GM12892 (cell line): Measurements from ENCODE around the gene ERC1.

Source experiments
- POLR2A ChIP-seq: IDR thresholded peaks from 2 replicates; pipeline ENCODE4 v1.6.1; 2011; ENCODE audit warnings: low read depth, low read length, control low read depth
- POLR2AphosphoS5 ChIP-seq: IDR thresholded peaks from 2 replicates; pipeline ENCODE4 v1.6.1; 2011; ENCODE audit warnings: low read depth, low read length, control low read depth
- TAF1 ChIP-seq: IDR thresholded peaks from 2 replicates; pipeline ENCODE4 v1.6.1; 2011; ENCODE audit warnings: low read depth, mild to moderate bottlenecking, control low read depth, low read length, borderline replicate concordance

DNA sequence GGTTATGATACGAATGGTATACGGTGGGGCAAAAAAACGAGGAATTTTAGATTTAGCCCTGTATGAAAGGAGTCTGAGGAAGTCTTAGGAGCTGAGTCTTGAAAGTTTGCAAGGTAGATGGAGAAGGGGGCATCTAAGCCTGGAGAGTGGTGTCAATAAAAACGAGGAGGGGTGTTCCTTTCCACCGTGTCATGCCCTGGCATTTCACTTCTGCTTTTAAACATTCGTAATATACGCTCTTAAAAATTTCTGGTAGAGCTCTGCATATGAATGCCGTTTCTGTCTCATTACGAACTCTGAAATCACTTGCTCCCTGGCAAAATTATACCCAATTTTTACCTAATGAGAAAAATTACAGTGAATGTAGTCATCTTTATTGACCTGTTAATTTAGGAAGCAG is 170.2 kb downstream of the ERC1 start:
- TF ChIP-seq POLR2A = no peak
- no peak for TF ChIP-seq POLR2AphosphoS5
- no peak for TF ChIP-seq TAF1
